Epidermal melanocyte (primary cell): ENCODE results near the gene NOXA1.

Source experiments
- DNase-seq: peaks from one replicate; pipeline ENCODE4 v3.0.0; 2011; ENCODE audit warnings: low spot score; ENCODE audit not compliant: insufficient read length

NOXA1 gene

DNA sequence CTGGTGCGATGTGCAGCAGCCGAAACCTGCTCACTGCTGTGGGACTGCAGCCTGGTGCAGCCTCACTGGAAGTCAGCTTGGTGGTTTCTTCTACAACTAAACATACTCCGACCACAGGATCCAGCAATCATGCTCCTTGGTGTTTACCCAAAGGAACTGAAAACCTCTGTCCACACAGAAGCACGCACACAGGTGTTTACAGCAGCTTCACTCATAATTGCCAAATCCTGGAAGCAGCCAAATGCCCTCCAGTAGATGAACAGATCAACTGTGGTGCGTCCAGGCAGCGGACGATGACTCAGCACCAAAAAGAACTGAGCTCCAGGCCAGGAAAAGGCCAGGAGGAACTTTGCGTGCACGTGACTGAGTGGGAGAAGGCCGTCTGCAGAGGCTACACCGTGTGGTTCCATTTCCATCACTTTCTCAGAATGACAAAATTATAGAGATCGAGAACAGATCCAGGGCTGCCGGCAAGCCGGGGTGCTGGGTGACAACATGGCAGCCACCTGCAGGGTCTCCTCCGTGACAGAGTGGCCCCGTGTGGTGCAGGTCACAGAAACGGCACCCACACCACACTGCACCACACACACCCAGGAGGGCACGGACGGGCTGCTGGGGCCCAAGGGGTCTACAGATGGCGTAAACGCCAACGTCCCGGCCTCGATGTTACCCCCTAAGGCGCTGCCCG is 59.0 kb downstream of the NOXA1 start:
- no peak for DNase-seq
